GM19324 (cell line): ENCODE data around the gene EXOC4.
"Not testable (repeated sequence)": the region's sequence is repeated elsewhere in the genome, so short reads cannot be mapped to it uniquely, and the experiment has no call there.

Source experiments
- ATAC-seq: cut with Tn5 transposase; IDR thresholded peaks from one replicate; pipeline ENCODE4 v1.9.1; 2021; ENCODE audit warnings: mild to moderate bottlenecking, moderate library complexity; ENCODE audit not compliant: unreplicated experiment, low FRiP score

Gene EXOC4

GRCh38 chr7:133770863-133771492 is 518.1 kb downstream of the EXOC4 start:
- ATAC-seq, result no peak

DNA sequence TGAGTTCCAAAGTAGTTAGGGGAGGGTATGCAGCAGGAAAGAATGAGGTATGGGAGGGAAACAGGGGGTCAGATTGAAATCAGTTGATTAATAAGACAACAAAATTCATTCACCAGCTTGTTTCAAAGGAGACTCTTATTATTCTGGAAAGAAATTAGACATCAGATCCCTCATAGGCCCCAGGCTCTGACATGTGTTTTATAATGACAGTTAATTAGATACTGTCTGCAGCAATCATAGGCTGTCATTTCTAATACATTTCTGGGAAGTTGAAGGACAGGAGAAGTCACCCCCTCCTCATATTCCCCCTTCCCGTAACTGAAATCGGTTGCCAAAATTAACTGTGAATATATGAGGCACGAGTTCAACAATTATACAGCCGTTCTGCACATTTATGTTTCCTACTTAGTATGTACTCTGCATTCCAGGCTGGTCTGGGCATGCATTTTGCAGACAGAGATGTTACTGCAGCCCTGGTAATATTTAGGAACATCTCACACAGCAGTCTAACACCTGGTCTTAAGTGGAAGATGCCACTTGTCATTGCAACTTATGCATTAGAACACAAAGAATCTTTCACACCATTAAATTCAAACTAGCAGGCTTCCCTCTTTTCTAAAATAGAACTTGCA is 519.0 kb downstream of the EXOC4 start:
- no peak for ATAC-seq

DNA sequence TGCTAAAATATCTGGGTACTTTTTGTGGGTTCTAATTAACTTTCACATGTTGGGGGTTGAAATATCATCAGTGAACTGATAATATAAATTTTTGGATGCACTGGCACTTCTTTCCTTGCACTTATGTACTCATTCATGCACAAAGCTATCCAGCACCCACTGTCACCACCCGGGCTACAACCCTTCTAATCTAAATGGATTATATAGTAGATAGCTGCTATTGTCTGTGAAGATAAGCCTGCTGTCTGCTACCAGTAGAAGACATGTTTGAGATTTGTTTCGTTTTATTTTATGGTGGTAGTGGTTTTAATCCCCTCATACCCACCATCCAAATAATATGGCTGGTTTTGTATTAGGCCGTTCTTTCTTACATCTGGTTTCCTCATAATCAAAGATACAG is 520.7 kb downstream of the EXOC4 start:
- no peak for ATAC-seq

DNA sequence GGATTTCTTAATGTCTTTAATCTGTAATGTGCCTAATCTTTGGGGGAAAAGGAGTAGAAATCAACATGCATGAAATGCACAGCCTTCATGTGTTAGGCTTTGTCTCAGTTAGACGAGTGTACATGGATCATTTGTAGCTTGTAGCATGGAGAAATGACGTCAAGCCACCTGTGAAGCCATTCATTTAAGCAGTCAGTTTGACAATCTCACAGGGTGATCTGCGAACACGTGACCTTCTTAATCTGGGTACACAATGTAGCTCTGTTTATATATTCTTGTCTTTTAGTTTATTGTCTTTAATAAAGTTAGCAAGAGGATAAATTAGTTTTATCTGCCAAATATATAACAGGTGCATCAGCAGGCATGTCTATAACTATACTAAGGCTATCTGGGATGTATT is 522.3 kb downstream of the EXOC4 start:
- ATAC-seq, result no peak

DNA sequence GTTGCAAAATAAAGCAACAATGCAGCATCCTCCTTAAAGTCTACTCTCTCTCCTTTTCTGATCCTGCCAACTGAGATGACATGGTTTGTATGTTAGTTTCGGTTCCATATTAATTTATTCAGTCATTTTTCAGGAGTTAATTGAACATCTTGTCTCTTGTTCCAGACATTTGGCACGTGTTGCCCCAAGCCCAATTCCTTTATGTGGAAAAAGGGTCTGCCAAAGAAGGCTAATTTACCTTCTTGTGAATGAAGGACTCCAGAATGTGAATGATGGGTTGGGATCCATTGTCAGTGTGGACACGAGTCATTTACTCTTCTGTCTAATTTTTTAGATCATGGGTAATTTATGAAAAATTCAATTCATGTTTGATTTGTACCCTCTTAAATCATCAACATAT is 523.4 kb downstream of the EXOC4 start:
- ATAC-seq, result no peak

DNA sequence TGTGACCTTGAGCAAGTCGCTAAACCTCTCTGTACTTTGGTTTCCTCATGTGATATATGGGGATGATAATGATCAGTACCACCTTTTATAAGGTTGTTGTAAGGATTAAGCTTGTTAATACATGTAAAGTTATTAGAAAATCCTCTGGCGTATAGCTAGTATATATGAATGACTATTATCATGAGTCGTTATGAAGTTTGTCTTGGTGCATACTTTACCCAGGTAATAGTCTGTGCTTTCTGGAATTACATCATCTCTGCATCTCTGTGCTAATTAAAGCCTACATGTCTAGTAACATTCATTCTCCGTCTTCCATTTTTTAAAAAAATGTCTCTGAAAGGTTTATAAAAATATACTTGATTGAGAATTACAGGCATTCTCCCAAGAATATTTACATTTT is 524.8 kb downstream of the EXOC4 start:
- no peak for ATAC-seq

DNA sequence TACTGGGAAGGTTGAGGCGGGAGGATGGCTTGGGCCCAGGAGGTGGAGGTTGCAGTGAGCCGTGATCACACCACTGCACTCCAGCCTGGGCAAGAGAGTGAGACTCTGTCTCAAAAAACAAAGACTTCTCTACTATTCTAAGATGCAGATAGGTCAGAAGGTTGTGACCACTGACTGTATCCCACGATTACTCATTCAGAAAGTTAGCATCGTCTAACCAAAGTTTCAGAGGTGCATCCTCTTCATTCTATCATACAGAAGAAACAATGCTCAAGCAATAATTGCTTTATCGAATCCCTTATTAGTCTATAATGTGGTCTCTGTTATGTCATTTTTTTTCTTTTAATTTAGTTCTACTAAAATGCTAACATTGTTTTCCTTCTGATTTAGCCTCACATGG is 525.6 kb downstream of the EXOC4 start:
- ATAC-seq, result no peak

- ATAC-seq, result not testable (repeated sequence)
Measured at GRCh38 chr7:133779538-133779937, 526.7 kb downstream of the EXOC4 start.

- no peak for ATAC-seq
Measured at GRCh38 chr7:133780912-133781311, 528.0 kb downstream of the EXOC4 start.

DNA sequence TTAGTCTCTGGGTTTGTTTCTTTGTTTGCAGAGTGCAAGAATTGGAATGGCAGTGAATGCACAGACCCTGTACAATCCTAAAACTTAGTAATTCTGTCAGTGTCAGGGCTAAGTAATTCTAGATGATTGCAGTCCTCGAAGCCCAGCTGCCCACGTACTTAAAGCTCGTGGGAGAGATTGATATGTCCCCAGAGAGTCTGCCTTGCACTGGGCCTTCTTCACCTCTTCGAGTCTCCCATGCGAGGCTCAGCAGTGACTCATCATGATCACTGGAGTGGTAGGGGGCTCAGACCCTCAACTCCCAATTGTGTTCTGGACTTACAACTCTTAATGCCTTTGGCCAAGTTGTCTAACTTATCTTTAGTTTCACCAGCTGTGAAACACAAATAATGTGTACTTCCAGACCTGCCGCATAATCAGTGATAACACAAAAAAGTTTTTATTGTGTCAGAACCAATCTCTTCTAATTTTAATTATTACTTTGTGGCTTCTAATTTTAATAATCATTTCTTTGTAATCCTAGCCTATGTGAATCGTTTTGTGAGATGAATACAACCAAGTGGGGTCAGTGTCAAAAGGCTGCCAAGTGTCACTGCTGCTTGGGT is 528.7 kb downstream of the EXOC4 start:
- no peak for ATAC-seq

GRCh38 chr7:133782470-133782869 is 529.6 kb downstream of the EXOC4 start:
- ATAC-seq, result no peak

DNA sequence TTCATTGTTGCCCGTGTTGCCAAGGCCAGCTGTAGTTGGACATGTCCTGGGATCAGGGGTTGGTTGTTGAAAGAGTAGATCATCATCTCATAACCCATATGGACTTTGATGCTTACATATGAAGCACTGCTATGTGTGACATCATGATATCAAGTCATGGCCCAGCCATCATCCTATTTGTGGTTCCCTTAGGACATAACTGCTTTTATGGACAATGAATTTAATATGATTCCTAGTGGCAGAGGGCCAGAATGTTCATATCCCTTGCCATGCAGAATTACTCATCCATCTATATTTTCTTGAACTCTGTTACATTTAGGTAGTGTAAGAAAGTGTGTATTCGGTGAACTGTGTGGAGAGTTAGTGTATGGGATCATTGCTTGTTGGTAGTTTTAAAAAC is 530.4 kb downstream of the EXOC4 start:
- ATAC-seq, result no peak

- ATAC-seq, result no peak
Measured at GRCh38 chr7:133784486-133785001, 531.7 kb downstream of the EXOC4 start.

GRCh38 chr7:133786401-133786937 is 533.6 kb downstream of the EXOC4 start:
- no peak for ATAC-seq

GRCh38 chr7:133789974-133790373 is 537.1 kb downstream of the EXOC4 start:
- no peak for ATAC-seq

GRCh38 chr7:133790911-133791310 is 538.0 kb downstream of the EXOC4 start:
- no peak for ATAC-seq

DNA sequence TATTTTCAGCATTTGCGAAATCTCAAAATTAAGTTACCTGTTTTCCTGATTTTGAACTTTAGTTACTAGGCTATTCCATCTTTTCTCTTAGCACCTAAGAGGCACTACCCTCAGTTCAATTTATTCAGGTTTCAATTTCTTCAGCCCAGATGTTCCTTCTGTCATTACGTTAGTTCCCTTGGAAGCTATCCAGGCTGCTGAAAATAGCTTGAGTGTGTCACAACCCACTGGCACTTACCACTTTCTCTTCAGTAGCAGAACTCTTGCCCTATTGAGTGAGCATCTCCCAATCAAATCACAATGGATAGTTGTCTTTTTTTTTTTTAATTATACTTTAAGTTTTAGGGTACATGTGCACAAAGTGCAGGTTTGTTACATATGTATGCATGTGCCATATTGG is 541.6 kb downstream of the EXOC4 start:
- no peak for ATAC-seq

DNA sequence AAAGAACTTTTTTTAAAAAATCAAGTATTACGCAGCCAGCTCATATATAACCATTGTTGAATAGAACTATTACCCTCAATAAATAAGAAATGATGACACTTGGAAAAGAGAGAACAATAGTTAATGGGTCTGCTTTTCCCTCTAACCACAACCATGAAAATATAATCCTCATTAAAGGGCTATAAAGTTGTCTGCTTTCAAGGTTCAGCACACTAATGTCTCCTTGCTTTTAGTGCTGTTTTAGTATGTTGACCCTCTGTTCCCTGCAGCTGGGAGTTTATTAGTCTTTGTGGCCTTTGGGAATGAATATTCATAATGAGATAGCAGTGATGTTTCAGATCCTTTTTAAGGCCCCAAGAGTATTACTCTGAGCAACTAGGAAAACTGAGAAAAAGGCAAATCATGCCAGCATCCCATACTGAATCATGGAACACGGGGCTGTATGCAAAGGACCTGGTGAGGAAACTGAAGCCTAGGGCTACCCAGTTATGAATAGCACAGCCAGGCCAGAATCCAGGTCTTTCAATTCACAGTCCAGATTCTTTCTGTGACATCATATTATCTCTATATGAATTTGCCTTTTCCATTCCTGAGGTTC is 542.3 kb downstream of the EXOC4 start:
- no peak for ATAC-seq

- no peak for ATAC-seq
Measured at GRCh38 chr7:133796782-133797745, 544.2 kb downstream of the EXOC4 start.
